GM21786 (cell line): ENCODE results near the gene CPA3.
A peak's percentile ranks its signal among the peaks of the same experiment; 100 is the strongest.

Source experiments
- ATAC-seq: cut with Tn5 transposase; IDR thresholded peaks from one replicate; pipeline ENCODE4 v1.9.1; 2021; ENCODE audit not compliant: unreplicated experiment

CPA3 gene

GRCh38 chr3:148857316-148857715 lies 7.8 kb upstream of the CPA3 start:
- no peak for ATAC-seq

- peak; percentile 63 for ATAC-seq
These were observed 3.7 kb upstream of the CPA3 start for GRCh38 chr3:148861277-148861869.

DNA sequence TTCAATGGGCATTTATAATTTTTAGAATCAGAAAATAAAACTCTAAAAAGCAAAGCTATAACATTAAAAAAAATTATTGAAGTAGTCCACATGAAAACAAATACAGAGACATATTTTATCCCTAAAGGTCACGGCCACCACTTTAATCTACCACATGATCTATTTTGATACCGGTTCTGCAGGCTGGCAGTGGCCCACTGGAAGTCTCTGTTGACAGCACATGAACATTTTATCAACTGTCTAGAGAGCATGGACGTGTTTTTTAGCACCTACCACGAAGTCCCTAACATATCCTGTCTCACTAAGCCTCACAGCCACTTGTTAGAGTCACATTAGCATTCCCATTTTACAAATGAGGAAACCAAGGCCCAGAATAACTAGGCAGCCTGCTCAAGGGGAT lies 1.8 kb upstream of the CPA3 start:
- no peak for ATAC-seq

DNA sequence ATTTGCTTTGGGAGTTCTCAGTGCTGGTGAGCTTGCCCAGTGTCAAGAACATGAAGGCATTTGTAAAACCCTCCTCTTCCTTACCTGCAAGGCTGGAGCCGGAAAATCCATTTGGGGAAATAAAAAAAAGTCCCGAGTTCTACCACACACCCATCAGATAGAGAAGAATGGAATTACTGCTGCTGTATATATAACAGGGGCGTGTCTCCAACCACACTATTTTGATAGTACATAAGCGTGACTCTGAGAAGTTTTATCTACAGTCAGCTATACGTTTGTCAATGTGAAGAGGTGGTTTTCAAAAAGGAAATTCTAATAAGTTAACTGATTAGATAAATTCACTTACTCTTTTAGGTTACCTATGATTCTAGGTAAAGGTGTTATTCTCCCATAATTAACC lies 1.3 kb upstream of the CPA3 start:
- no peak for ATAC-seq

- ATAC-seq = no peak
These were observed 1.2 kb downstream of the CPA3 start for GRCh38 chr3:148866261-148866660.

- no peak for ATAC-seq
These were observed 8.3 kb downstream of the CPA3 start for GRCh38 chr3:148873270-148873927.

DNA sequence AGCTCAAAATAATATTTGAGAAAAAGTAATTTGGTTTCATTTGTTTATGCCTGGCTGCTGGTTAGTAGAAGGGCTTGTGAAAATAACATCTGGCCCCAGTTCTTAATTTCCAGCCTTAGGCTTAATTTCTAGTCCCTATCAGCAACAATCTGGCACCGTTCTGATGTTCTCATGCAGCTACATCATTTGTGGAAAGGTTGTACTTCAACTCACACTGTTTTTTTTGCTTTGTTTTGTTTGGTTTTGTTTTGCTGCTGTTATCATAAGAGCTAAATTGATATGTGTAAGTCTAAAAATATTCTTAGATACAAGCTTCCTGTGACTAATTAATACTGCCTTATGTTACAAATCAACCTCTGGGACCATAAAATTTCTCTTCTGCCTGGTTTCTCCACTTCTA lies 8.9 kb downstream of the CPA3 start:
- no peak for ATAC-seq

- no peak for ATAC-seq
These were observed 13.0 kb downstream of the CPA3 start for GRCh38 chr3:148878095-148878494.

- no peak for ATAC-seq
These were observed 14.2 kb downstream of the CPA3 start for GRCh38 chr3:148879256-148879655.

GRCh38 chr3:148880681-148881080 lies 15.6 kb downstream of the CPA3 start:
- ATAC-seq = no peak

- no peak for ATAC-seq
These were observed 16.2 kb downstream of the CPA3 start for GRCh38 chr3:148881286-148881685.

DNA sequence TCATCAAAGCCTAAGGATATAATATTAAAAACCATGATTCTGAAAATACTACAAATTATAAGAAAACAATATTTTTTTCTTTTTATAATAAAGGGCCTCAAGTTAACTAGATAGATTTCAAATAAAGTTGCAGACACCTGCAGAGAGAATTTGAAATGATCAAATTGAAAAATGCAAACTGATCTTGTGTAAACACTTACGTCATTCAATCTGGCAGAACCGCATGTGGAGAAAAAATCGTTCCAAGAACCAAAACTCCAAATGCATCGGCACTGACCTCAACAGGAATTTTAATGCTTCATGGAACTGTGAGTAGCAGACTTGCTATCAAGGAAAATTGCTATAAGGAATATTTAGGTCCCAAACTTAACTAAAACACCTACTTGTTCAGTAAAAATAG lies 17.2 kb downstream of the CPA3 start:
- no peak for ATAC-seq

DNA sequence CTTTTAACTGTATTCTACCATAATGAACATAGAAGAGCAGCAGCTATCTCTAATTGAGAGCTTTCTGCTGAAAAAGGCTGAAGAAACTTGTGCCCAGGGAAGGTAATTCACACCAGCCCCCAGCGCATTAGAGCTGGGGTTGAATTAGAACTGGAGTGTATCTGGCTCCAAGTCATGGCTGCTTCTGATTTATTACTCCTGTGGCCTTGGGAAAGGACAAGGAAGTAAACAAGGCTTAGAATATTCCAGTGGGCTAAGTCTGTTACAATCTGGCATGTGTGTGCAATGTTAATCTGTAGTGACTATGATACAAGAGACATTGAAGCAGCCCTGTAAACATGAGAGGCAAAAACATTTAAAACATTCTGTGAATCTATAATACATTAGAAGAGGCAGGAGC lies 18.1 kb downstream of the CPA3 start:
- ATAC-seq = no peak

DNA sequence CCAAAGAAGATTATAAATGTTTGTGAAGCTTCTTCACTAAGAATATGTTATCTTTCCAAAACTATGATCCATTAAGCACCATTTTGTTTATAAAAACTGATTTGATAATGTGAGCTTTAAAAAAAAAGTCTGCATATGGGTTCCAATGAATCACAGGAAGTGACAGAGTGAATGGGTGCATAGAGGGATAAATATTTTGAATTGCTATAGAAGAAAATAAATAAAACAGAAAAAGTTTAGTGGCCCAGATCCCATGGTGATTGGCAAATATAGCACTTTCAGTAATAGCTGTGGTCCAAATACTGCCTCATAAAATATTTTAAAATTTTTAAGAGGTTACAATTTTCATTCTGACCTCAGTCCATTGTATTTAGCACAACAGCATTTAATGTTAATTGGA lies 19.2 kb downstream of the CPA3 start:
- no peak for ATAC-seq

DNA sequence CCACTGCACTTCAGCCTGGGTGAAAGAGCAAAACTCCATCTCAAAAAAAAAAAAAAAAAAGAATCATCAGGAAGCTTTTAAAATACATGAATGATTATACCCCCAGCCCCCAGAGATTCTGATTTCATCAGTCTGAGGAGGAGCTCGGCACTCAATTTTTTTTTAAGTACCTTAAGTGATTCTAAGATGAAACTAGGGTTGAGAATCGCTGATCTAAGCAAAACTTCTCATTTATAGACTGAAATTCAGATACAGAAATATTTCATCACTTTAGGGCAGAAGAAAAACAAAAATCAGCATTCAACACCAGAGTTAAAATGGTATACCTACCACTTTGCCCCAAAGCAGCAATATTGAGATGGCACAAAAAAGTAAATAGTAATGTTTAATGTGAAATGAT lies 24.7 kb downstream of the CPA3 start:
- no peak for ATAC-seq

- no peak for ATAC-seq
These were observed 31.0 kb downstream of the CPA3 start for GRCh38 chr3:148896062-148896461.

DNA sequence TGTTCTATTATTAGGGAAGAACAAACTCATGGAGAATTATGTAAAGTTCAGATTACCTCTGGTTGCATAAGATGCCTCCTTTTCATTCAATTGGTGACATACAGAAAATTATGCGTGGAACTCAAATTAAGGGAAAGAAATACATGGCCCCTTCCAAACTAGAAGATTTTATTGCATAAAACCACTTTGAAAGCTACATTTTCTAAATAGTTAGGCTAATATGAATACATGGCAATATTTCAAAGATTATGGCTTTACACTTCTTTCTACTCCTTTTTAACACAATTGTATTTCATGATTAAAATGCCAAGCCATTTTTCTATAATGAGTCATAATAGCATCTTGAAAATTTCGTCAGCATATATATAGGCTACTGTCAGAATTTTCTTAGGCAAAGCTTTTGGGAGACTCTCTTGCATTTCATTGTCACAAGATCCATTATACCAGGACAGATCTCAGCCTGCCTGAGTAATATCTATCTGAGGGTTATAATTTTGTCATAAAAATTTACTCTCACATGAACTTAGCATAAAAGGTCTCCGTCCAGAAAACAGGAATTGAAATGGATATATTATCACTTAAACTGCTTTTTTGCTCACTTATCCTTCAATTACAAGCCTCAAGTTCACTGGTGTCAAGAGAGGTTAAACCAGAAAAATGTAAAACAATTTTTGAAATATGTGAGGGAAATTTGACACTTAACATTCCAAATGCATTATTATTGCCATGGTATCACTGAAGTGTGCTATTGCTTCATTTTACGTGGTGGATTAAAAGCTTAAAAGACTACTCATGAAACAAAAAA lies 37.1 kb downstream of the CPA3 start:
- ATAC-seq = no peak

GRCh38 chr3:148903022-148903442 lies 37.9 kb downstream of the CPA3 start:
- ATAC-seq = no peak

DNA sequence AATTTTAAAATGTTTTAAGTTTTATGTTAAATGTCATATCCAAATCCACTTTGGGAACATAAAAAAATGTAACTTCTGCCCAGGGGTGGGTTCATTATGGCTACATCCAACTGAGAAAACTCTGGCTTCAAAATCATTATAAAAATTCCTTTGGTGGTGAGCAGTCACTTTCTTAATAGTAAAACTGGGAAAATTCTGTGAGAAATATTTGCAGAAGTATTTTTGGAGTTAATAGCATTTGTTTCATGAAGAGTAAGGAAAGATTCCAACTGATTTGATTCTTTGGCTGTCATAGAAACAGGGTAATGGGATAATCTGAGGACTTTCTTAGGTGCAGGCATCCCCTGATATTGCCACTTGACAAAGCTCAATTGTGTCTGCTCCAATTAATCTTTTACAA lies 38.8 kb downstream of the CPA3 start:
- ATAC-seq = no peak

GRCh38 chr3:148906667-148907066 lies 41.6 kb downstream of the CPA3 start:
- no peak for ATAC-seq

DNA sequence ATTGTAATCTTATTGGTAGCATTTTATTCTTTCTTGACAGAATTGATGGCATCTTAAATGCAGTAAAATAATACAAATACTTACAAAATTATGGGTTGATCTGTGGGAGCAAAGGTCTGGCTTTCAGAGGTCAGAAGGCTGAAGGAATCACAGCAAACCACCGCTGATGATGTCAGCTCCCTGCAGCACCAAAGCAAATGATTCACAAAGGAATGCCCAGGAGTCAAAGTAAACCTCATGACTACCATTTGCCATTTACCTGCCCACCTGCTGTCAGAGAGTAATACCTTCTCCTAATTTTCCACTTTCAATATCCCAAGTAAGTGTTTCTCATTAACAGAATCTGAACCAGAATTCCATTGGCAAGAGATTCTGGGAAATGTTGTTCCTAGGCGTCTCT lies 46.1 kb downstream of the CPA3 start:
- ATAC-seq = no peak

DNA sequence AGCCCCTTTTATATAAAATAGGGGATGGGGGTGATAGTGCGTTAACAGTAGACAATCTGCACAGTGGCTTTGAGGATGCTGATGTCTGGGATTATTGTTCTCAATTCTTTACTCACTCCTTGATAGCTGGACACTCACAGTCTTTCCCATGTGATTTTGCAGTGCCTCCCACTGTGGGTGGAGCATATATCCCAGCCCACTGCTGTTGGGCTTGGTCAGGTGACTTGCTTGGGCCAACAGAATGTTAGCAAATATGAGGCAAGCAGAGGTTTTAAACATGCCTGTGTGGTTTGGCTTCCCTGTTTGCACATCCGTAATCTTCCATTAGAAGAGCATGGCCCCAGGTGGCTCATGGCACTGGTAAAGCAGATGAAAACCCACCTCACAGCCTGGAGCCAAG lies 46.5 kb downstream of the CPA3 start:
- no peak for ATAC-seq
